Right cardiac atrium (tissue), 5 donors: ENCODE data around the gene GRIK4. TPM values are rescaled to one million over a fixed set of nuclear protein-coding genes. Genes with fewer than 3 reads are reported as not detected.

Experiments used
- ATAC-seq, 2 donors: fragments of 200-7000 bp; cut with Tn5 transposase; one replicate each; pipeline versions ENCODE4 v1.8.0 to v1.9.1; 2020; ENCODE audit warnings: moderate library complexity in 2 of 2, mild to moderate bottlenecking in 1 of 2
- DNase-seq, 3 donors: peaks; one replicate each; pipeline ENCODE4 v3.0.0-alpha.2; 2020
- H3K27ac ChIP-seq: one replicate; pipeline ENCODE4 v1.5.1; 2013; ENCODE audit warnings: mild to moderate bottlenecking, low read length, control low read depth, moderate library complexity
- H3K27me3 ChIP-seq: one replicate; pipeline ENCODE4 v1.6.1; 2013; ENCODE audit not compliant: control insufficient read depth, insufficient read depth
- H3K4me1 ChIP-seq: one replicate; pipeline ENCODE4 v1.6.1; 2013; ENCODE audit warnings: low read length; ENCODE audit not compliant: control insufficient read depth, insufficient read depth
- H3K4me3 ChIP-seq: one replicate; pipeline ENCODE4 v1.5.1; 2013; ENCODE audit warnings: low read length, control low read depth
- H3K9me3 ChIP-seq: one replicate; pipeline ENCODE4 v1.6.1; 2013; ENCODE audit warnings: low read length; ENCODE audit not compliant: control insufficient read depth
- WGBS: extraction: QIAGEN DNeasy Blood & Tissue Kit; methylation state at CpG from one replicate; pipeline ENCODE4 v1.1.7; 2013; 5-methylcytosine and 5-hydroxymethylcytosine counted together
- intact Hi-C, 4 donors: fragments of 100-400 bp; cut with DNase I; formaldehyde crosslinking; loops; one replicate each; pipeline versions ENCODE4 v1.11.0 to v1.14.0; 2022 to 2023
- polyA plus RNA-seq: library from polyadenylated mRNA; stranded (reverse); fragments of 200-250 nt; gene quantifications from one replicate; pipeline ENCODE4 v1.2.3, GENCODE V29; 2013
- total RNA-seq, 4 donors: library from RNA; stranded (reverse); fragmentation: NEBNext Ultra II Directional; extraction: Animal tissue kit (Norgen Biotek cat#: 25700); gene quantifications; one replicate each; pipeline ENCODE4 v1.2.1, GENCODE V29; 2021
- donor health status: healthy with polysubstance abuse.
- donor health status: DM: no; HTN: yes; CAD: no.
- donor health status: DM: no; HTN: no; CAD: no.
- donor health status: DM: no; HTN: yes; CAD: no; lungs with severe emphysema.
- donor health status: DM: yes; HTN: yes; CAD: no.

Gene GRIK4
- total and polyA plus RNA-seq, 5 donors = 0.32 to 3.4 (median 0.80) TPM; not detected in 1

DNA sequence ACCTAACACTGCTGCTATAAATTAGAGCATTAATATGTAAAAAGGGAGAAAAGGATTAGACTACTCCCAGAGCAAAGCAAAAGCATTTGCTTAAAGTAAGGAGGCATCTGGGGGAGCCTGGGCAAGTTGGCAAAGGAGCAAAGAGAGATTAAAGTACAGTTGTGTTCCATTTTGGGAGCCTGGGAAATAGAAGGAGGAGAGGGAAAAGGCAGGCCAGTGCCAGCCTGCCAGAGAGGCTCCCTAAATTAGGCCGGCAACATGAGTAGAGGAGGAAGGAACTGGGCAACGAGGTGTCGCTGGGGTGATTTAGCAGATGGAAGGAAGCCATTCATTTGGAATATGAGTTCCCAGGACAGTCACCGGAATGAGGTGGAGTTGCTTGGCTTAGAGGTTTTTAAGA lies 326.1 kb downstream of the GRIK4 start:
- intact Hi-C loops = no loop called here
- no peak for ATAC-seq
- 54% methylated on average over 4 of the region's 4 CpGs for WGBS

DNA sequence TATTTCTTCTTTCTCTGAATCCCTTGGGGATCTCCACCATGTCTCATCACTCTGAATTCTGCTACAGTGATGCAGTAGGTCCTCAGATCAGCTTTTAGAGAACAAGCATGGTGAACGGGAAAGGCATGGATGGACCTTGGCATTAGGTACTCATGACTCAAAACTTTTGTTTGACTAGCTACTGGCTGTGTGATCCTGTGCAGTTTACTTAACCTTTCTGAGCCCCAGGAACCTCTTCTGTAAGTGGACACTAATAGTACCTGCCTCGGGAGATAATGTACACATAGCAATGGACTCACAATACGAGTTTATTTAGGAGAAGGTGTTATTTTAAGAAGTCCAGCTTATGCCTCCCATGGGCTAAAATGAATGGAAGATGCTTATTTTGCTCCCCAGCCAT lies 327.7 kb downstream of the GRIK4 start:
- no peaks in the 10 kb centered on the region for H3K4me1 ChIP-seq
- no peaks in the 10 kb centered on the region for H3K9me3 ChIP-seq
- no peak for DNase-seq
- H3K27ac ChIP-seq = no peak overlapping the region
- ATAC-seq = no peak
- H3K4me3 ChIP-seq = no peak overlapping the region
- intact Hi-C loops = no loop called here
- no peaks in the 10 kb centered on the region for H3K27me3 ChIP-seq
- 84% methylated on average over 3 of the region's 3 CpGs for WGBS

More for the DNA sequence above, 326.1 kb downstream of the GRIK4 start:
- Histone ChIP-seq H3K9me3 (no peaks in the 10 kb centered on the region), H3K27ac (no peak overlapping the region), H3K4me1 (no peaks in the 10 kb centered on the region), H3K4me3 (no peak overlapping the region), H3K27me3 (no peaks in the 10 kb centered on the region)
- DNase-seq = no peak

DNA sequence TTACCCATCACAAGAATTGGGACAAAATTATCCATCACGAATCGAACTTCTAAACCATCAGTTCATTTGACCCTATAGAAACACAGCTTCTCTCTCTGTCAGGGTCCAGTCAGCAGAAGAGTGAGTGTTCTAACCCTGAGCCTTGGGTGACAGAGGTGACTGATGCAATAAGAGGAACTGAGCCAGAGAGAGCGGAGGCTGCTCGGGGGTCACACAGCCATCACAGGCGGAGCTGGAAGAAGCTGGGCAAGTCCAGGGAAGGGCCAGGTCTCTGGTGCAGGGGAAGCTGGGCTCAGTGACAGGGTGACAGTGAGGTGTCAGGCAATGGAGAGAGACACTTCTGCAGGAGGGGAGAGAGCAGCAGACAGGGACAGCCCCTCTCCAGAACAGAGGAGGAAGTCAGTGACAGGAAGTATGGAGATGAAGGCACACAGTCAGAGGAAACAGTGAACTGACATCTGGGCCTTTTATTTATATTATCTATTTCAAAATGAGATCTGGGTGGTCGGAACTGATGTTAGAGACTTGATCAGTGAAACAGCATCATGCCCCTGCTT lies 328.4 kb downstream of the GRIK4 start:
- 69% methylated on average over 6 of the region's 6 CpGs for WGBS
- Histone ChIP-seq H3K4me3 (no peak overlapping the region), H3K4me1 (no peaks in the 10 kb centered on the region), H3K27ac (no peak overlapping the region), H3K27me3 (no peaks in the 10 kb centered on the region), H3K9me3 (no peaks in the 10 kb centered on the region)
- peak in 1 of 2 donors; percentile 14 for ATAC-seq
- DNase-seq = no peak
- intact Hi-C loops = no loop called here

DNA sequence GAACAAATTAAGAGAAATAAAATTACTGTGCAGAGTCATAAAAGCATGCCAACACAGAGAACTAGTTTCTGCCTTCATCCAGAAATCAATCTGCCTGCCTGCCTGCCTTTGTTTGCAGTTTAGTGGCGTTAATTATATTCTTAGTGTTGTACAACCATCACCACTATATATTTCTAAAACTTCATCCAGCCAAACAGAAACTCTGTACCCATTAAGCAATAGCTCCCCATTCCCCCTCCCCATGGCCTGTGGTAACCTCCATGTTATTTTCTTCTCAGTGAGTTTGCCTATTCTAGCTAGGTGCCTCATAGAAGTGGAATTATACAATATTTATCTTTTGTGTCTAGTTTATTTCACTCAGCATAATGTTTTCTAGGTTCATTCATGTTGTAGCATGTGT lies 329.1 kb downstream of the GRIK4 start:
- no peaks in the 10 kb centered on the region for H3K4me1 ChIP-seq
- H3K27ac ChIP-seq = no peak overlapping the region
- H3K4me3 ChIP-seq = no peak overlapping the region
- DNase-seq (no peak), ATAC-seq (no peak)
- intact Hi-C loops = no loop called here
- 93% methylated on average over 1 of the region's 1 CpG for WGBS
- H3K27me3 ChIP-seq = no peaks in the 10 kb centered on the region
- H3K9me3 ChIP-seq = no peaks in the 10 kb centered on the region

DNA sequence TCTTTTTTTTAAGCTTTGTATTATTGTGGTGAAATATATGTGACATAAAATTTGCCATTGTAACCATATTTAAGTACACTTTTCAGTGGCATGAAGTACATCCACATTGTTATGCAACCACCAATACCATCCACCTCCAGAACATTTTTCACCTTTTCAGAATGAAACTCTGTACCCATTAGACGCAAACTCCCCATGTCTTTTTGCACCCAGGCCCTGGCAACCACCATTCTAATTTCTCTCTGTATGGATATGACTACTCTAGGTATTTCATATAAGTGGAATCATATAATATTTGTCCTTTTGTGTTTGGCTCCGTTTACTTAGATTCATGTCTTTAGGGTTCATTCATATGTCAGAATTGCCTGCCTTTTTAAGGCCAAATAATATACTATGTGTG lies 329.5 kb downstream of the GRIK4 start:
- WGBS = 47% methylated on average over 2 of the region's 2 CpGs
- Histone ChIP-seq H3K4me1 (no peaks in the 10 kb centered on the region), H3K4me3 (no peak overlapping the region), H3K27me3 (no peaks in the 10 kb centered on the region), H3K27ac (no peak overlapping the region), H3K9me3 (no peaks in the 10 kb centered on the region)
- DNase-seq (no peak), ATAC-seq (no peak)
- intact Hi-C loops = no loop called here

DNA sequence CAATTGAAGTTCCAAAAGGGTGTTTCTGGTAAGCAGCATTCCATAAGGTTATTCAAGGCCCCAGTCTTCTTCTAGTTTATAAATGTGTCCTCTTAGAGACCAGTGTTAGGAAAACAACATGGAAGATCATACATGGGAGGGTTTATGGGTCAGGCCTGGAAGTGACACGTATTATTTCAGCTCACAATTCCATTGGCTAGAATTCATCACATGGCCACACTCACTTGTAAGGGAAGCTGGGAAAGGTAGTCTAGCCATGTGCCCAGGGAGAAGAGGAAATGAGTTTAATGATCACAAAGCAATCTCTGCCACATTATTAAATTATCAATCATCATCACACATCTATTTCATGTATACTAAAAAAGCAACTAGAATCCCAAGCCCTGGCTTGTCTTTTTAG lies 330.6 kb downstream of the GRIK4 start:
- Histone ChIP-seq H3K27ac (no peak overlapping the region), H3K4me1 (no peaks in the 10 kb centered on the region), H3K4me3 (no peak overlapping the region), H3K27me3 (no peaks in the 10 kb centered on the region), H3K9me3 (no peaks in the 10 kb centered on the region)
- 86% methylated on average over 1 of the region's 1 CpG for WGBS
- intact Hi-C loops = no loop called here
- DNase-seq (no peak), ATAC-seq (no peak)

DNA sequence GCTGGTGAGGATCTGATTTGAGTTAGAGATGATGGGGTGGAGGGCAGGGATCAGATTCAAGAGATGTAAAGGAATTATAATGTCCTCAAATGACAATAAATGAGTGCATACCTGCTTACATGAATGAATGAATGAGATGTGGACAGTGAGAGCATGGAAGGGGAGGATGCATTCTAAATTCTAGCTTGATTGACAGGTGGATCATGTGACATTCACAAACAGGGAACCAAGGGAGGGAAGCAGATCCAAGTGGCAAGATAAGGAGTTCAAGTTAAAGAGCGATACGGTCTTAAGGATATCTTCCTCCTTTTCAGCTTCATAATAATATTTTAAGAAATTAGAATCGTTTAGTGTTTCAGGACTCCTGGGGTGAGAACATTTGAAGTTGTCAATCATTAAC lies 341.9 kb downstream of the GRIK4 start:
- DNase-seq (no peak), ATAC-seq (no peak)
- Histone ChIP-seq H3K27me3 (no peaks in the 10 kb centered on the region), H3K9me3 (no peaks in the 10 kb centered on the region), H3K4me3 (no peak overlapping the region), H3K27ac (no peak overlapping the region), H3K4me1 (no peaks in the 10 kb centered on the region)
- intact Hi-C loops = loop anchor here in 1 of 4 donors (10.0 kb wide), 1 partner anchor 79 kb away; no protein-coding TSS in a partner anchor
- WGBS = 76% methylated on average over 3 of the region's 3 CpGs

DNA sequence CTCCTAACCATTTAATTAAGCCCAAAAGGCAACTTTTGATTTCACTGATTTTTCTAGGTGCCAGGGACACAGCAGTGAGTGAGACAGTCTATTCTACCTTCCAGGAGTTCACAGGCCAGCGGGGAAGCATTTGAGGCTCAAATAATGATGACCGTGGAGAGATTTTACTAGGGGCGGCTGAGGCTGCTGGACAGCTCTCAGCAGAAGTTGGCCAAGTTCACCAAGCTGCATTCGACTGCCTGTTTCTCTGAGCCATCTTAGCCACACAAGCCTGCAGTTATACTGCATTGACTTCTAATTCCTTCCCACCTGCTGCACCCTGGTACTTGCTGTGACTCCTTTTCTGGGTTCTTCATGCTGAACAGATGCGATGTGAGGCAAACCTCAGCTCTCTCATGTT lies 343.4 kb downstream of the GRIK4 start:
- DNase-seq = no peak
- intact Hi-C loops = loop anchor here in 1 of 4 donors (10.0 kb wide), 1 partner anchor 80 kb away; no protein-coding TSS in a partner anchor
- WGBS = 47% methylated on average over 5 of the region's 5 CpGs
- Histone ChIP-seq H3K4me3 (no peak overlapping the region), H3K4me1 (no peaks in the 10 kb centered on the region), H3K27me3 (no peaks in the 10 kb centered on the region), H3K27ac (no peak overlapping the region), H3K9me3 (no peaks in the 10 kb centered on the region)
- no peak for ATAC-seq

DNA sequence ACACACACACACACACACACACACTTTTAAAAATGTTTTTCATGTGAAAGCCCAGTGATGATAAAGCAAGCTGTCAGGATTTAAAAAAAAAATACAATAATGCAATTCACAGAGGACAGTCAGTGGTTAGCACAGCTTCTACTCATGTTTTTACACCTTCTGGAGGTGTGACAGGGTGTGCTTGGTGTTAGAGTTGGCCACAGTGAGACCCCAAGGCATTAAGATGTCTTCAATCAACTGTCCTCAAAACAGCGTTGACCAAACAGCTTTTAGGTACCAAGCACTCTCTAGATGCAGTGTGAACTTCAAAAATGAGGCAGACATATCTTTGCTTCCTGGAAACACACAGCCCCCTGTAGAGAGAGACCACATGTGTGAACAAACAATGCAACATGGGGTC lies 346.0 kb downstream of the GRIK4 start:
- WGBS = 88% methylated on average over 1 of the region's 1 CpG
- intact Hi-C loops = loop anchor here in 1 of 4 donors (10.0 kb wide), 1 partner anchor 83 kb away; no protein-coding TSS in a partner anchor
- no peaks in the 10 kb centered on the region for H3K9me3 ChIP-seq
- no peaks in the 10 kb centered on the region for H3K27me3 ChIP-seq
- ATAC-seq (no peak), DNase-seq (no peak)
- no peaks in the 10 kb centered on the region for H3K4me1 ChIP-seq
- H3K27ac ChIP-seq = no peak overlapping the region
- no peak overlapping the region for H3K4me3 ChIP-seq

DNA sequence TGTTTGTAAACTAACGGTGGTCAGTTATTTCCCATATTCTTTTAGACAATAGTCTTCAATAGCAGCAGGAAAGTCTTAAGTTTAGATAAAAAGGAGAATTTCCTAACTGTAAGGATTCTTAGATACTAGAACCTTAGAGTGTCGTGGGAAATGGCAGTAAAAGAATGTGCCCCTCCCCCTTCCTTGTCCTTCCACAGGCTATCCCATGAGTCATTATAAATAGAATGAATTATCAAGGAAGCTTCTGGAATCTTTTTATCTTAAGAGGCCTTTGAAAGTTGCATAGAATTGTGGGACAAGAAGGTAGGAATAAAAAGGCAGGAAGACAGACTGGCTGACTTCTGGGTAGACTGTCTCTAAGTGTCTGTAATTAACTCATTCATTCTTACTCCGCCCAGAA lies 347.2 kb downstream of the GRIK4 start:
- ATAC-seq = peak in 1 of 2 donors; percentile 55
- intact Hi-C loops = loop anchor here in 1 of 4 donors (10.0 kb wide), 1 partner anchor 84 kb away; no protein-coding TSS in a partner anchor
- Histone ChIP-seq H3K4me3 (no peak overlapping the region), H3K9me3 (no peaks in the 10 kb centered on the region), H3K27ac (no peak overlapping the region), H3K4me1 (no peaks in the 10 kb centered on the region), H3K27me3 (no peaks in the 10 kb centered on the region)
- WGBS = 28% methylated on average over 3 of the region's 3 CpGs
- DNase-seq = no peak

DNA sequence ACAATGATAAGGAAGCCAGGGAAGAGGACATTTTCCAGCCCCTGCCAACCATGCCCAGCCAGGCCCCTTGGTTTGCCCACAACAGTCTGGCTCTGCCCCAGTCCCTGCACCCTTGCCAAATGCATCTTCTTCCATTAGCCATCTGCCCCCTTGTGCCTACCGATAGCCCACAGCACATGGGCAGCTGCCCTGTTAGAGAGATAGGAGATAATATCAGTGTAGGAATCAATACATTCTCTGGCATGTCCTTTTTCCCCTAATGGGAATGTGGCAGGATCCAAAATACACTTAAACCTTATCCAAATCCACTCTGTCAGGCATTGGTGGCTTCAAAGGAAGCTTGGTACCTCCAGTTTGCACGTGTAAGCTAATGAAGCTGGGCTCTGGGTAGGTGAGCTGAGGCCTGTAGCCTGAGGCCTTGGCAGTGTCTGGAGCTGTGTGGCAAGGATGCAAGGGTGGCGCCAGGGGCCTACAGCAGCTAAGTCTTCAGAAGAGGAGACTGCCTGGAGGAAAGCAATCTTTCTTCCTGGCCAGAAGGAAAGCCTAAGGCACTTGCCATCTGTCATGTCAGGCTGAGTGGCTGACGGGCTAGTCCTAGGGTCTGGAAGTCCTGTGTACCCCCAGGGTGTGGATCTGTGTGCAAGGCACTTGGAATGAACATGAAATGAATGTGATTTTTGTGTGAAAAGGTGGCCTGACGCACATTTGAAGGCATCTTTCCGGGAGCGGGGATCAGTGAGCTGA lies 348.2 kb downstream of the GRIK4 start:
- WGBS = 93% methylated on average over 7 of the region's 7 CpGs
- no peak overlapping the region for H3K4me3 ChIP-seq
- no peak for DNase-seq
- intact Hi-C loops = loop anchor here in 1 of 4 donors (10.0 kb wide), 1 partner anchor 85 kb away; no protein-coding TSS in a partner anchor
- H3K9me3 ChIP-seq = no peaks in the 10 kb centered on the region
- H3K27ac ChIP-seq = no peak overlapping the region
- no peaks in the 10 kb centered on the region for H3K27me3 ChIP-seq
- no peak for ATAC-seq
- no peaks in the 10 kb centered on the region for H3K4me1 ChIP-seq
